HG03045 (cell line): ENCODE results near the gene CCDC40.

ENCODE experiments used
- ATAC-seq: cut with Tn5 transposase; IDR thresholded peaks from one replicate; pipeline ENCODE4 v1.9.1; 2021; ENCODE audit warnings: mild to moderate bottlenecking, moderate library complexity; ENCODE audit not compliant: unreplicated experiment

CCDC40 gene

GRCh38 chr17:80000981-80001775 lies 35.3 kb upstream of the CCDC40 start:
- no peak for ATAC-seq

- ATAC-seq, result no peak
These were observed 34.3 kb upstream of the CCDC40 start for GRCh38 chr17:80002070-80002641.

DNA sequence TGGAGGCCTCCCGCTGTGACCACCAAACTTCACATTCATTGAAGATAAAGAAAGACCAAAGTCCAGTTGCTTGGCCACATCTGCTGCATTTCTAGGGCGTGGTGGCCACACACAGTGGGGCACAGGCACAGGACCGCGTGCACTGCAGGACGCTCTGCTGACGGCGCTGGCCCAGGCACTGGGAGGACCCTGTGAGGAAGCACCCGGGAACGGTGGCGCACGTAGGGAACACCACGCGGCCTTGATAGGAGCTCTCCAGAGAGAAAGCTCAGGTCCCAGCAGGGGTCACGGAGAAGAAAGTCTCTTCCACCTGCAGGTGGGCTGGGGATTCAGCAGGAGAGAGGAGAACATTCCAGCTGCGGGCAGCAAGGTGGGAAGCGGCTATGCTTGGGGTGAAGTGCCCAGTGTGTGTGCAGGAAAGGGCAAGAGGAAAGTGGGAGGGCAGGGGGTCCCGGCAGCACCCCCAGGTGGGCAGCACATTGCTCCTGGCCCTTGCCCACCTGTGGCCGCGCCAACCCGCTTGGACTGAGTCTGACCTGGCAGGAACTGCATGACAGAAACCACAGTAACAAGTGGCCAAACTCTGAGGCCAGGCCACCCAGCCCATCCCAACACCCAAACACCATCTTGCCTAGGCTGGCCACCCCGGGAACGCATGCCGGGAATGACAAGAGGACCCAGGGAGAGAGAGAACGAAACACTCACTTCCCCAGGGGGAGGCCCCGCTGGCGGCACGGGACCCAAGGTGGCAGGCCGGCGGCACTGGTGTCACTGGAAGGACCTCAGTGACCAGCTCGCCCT lies 33.6 kb upstream of the CCDC40 start:
- no peak for ATAC-seq

GRCh38 chr17:80003969-80004368 lies 32.5 kb upstream of the CCDC40 start:
- no peak for ATAC-seq

DNA sequence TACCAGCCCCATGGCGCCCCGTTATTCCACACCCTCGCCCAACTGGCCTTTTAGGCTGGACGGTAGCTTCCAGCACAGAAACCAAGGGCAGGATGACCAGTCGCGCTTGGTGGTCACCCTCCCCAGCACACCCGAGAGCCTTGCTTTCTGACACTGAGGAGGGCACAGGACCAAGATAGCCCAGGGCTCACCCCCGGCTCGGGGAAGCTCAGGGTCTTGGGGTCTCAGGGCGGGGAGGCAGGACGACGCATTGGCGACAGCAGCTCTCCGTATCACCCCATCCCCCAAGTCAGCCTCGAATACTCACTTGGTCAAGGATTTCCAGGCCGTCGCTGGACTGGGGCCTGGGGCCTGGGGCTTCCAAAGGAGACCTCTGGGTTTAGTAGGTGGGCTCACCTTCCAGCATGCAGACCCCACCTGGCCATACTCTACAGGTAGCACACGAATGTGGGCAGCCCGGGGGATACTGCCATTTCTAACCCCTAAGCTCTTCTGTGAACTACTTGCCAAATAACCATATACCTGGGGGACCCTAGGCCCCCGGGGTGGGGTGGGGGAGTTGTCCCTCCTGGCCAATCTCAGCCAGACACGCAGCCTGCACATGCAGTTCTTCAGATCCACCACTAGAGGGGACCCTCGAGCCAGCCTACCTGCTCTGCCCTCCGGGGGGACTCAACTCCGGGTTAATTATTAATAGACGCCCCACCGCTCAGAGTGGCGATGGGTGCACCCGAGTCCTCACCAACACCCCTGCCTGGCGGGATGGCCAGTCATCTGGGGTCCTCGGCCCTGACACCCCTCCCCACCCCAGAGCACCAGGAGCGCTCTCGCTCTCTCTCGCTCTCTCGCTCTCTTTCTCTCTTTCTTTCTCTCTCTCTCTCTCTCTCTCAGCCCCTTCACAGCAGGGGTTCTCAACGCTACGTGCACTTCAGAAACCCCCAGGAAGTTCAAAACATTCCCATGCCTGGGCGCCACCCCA lies 30.8 kb upstream of the CCDC40 start:
- ATAC-seq, result no peak

DNA sequence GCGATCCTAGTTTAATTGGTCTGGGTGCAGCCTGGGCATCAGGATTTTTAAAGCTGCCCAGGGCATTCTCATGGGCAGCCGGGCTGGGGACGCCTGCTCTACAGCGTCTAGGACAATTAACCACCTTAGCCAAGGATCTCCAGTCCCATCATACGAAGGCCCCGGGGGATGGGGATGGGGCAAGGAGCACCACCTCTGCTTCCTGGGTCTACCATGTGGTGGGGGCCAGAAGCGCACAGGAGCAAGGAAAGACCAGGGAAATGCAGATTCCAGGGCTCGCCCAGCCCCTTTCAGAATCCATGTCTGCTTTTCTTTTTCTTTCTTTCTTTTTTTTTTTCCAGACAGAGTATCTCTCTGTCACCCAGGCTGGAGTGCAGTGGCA lies 30.1 kb upstream of the CCDC40 start:
- ATAC-seq, result no peak

DNA sequence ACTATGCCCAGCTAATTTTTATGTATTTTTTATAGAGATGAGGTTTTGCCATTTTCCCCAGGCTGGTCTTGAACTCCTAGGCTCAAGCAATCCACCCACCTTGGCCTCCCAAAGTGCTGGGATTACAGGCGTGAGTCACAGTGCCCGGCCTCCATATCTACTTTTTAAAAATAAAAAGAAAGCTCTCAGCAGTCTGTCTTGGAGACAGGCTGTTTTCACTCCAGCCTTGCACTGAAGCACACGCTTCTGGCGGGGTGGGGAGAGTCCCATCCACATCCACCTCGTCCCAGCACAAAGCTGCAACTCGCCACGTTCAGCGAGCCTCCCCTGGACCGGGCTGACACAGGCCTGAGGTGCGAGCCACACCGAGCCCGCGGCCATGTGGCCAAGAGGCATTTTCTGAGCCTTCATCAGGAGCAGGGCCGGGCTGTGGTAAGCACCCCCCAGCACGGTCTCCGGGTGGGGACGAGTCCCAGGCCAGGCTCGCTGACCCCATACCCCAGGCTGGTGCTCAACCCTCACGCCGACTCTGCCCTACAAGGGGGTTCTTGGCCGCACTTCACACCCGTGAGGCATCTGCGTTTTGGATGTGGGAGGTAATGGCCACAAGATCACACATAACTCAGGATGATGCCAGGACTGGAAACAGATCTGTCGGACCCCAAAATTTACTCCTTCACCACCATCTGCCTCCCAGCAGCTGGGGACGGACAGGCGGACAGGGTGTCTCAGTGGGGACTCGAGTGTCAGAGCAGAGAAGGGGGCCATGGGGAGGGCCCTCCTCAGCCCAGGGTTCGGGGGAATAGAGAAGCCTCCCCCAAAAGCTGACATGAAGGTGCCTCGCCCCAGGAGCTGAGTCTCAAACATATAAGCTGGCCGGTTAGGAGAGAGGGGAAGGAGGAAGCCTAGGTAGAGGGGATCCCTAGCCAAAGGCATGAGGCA lies 29.4 kb upstream of the CCDC40 start:
- ATAC-seq, result no peak

DNA sequence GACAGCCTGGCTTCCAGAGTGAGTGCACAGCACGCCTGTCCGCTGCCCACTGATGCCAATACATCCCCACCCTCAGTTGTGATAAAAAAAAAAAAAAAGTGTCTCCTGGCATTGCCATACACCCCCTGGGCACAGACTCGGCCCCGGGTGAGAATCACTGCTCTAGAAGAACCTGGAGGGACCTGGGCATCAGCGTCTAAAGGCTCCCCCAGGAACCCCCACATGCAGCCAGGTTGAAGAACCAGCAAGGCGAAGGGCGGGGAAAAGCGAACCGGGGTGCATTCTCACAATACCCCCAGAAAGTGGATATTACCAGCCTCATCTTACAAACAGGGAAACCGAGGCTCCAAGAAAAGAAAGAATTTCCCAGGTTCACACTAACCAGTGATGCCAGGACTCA lies 28.5 kb upstream of the CCDC40 start:
- ATAC-seq, result no peak

DNA sequence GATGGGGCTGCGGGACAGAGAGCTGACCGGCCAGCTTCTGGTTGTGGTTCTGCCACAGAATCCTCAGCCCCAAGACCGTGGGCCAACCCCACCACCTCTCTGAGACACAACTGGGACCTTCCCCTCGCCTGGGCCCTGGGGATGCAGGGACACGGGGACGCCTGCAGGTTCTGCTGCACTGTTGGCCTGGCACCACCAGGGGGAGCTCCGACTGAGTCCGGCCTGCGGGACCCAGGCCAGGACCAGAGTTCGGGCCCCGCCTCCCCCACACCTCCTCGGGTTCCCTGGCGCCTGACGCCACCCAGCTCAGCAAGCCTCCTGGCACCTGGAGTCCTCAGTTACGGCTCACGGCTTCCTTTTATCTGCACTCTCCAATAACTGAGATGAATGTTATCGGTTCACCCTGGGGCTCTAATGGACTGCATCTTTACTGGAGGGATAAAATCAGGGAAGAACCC lies 28.0 kb upstream of the CCDC40 start:
- no peak for ATAC-seq

GRCh38 chr17:80008848-80009247 lies 27.6 kb upstream of the CCDC40 start:
- ATAC-seq, result no peak

DNA sequence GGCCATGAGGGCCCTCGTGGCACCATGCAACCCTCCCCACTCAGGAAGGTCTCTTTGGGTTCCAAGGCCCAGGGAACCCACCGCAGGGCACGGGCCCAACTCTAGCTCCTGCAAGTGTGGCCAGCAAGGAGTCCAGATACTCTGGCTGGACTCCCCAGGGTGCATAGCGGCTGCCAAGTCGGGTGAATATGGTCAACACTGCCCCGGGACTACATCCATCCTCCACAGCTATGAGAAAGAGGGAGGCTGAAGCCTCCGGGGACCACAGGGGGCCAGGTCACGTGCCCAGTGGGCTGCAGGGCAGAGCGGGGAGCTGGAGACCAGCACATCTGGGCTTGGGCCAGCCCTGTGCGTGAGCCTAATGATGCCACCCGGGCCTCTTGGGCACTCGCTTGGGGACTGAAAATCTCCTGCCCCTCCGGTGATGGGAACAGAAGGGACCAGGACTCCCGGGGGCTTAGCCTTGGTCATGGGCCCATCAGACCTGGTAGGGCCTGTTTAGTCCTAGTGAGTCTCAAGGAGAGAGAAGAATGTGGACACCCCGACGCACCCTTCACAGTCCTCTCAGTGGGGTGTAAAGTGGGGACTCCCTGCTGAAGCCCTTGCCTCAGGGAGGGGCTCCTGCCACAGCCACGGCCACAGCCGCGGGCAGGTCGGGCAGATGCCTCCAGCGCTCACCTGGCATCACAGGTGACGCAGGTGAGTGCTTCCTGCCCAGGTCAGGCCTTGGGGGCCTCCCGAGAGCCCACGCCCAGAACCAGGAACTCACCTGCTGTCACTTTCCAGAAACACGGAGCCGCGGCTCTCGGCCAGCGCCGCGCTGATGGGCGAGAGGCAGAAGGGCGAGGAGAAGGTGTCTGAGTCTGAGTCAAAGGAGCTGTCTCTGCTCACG lies 26.8 kb upstream of the CCDC40 start:
- ATAC-seq, result no peak

DNA sequence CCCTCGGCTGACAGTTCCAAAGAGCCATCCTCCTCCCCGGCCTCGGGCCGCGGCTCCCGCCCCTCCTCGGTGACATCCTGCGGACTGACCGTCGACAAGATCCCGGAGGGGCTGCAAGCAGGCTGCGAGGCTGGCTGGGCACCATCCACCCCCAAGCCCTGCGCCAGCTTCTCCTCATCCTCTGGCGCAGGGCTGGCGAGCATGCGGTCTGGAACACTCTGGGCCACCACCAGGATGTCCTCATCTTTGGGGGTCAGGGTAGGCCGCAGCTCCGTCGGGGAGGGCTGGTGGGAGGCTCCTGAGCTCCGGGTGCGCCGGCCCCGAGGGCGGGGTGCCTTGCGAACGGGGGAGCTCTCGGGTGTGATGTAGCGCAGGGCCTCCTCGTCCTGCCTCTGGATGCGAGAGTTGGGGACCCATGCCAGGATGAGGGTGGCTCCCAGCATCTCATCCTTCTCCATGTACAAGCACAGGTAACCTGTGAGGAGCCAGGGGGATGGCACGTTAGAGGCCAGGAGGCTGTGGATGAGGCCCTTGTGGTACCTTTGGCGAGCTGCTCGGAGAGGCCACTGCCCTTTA lies 26.1 kb upstream of the CCDC40 start:
- no peak for ATAC-seq

DNA sequence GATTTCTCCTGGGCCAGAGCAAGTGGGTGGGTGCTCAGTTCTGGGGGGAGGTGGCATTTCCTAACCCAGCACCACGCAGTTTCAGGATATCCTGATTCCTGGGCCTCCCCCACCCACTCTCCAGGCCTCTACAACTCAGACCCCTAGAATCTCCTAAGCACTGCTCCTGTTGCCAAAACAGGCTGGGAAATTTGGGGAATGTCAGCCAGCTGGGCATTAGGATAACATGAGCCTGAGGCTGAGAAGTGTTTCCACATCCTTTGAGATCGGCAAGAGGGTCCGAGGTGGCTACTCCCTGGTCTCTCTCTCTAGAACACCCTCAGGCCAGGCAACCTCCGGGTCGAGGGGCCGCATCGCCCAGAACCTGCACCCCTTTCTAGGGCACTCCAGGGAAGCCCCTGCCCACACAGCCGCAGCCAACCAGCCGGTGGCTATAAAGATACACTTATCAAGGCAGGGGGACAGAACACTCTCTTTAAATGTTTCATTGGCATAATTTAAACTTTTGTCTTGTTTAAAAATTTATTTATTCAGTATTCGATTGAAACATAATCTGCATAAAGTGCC lies 24.4 kb upstream of the CCDC40 start:
- ATAC-seq, result no peak

DNA sequence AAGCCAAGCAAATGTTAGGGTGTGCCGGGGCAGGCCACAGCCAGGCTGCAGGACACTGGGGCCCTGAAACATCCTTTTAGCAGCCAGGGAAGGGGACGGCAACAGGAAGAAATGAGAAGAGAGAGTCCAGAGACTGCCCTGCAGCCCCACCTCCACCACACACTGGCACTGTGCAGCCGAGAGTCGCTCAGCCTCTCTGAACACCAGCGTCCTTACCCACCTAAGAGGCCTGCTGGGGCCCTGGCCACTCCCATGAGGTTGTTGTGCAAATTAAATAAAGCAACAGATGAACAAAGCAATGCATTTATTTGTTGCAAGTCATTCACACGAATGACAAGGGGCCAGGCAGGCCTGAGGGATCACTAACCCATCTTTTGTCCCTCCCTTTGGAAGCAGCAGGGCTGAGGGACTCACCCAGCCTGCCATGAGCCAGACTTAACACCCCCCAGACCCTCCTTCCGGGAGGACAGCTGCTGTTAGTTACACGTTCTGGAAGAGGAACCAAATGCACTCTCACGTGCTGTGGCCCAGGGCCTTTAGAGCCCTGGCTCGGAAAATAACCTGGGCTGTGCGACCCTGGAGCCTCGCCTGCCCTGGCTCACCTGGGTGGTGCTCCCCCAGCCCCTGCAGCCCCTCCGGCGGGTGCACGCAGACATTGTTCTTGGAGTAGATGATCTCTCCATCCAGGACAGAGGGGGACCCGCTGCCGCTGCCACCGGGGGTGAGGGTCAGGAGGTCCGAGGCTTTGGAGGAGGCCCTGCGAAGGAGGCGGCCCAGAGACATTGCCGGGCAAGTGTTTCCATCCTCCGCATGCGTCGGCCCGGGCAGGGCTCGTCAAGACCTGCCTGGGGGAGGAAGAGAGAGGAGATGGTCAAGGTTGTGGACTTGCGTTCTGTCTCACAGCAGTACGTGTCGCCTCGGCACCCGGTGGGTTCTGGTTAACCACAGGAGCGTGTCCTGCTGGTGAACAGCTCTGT lies 23.4 kb upstream of the CCDC40 start:
- no peak for ATAC-seq

GRCh38 chr17:80017226-80018010 lies 19.0 kb upstream of the CCDC40 start:
- no peak for ATAC-seq
